Left renal pelvis (tissue), 4 donors: Measurements from ENCODE around the gene SERP2. TPM values are rescaled to one million over a fixed set of nuclear protein-coding genes. Genes with fewer than 3 reads are reported as not detected.

ENCODE experiments used
- DNase-seq, 4 donors: peaks; one replicate each; pipeline ENCODE4 v3.0.0-alpha.2; 2013; ENCODE audit warnings: low read depth in 4 of 4, low spot score in 3 of 4
- polyA plus RNA-seq, 4 donors: library from polyadenylated mRNA; unstranded; fragments of 120-200 nt; gene quantifications; one replicate each; pipeline ENCODE4 v1.2.1, GENCODE V29; 2013; ENCODE audit not compliant: insufficient read length in 4 of 4

Gene SERP2
- polyA plus RNA-seq, 4 donors = 9.2 to 14.4 (median 12.1) TPM

DNA sequence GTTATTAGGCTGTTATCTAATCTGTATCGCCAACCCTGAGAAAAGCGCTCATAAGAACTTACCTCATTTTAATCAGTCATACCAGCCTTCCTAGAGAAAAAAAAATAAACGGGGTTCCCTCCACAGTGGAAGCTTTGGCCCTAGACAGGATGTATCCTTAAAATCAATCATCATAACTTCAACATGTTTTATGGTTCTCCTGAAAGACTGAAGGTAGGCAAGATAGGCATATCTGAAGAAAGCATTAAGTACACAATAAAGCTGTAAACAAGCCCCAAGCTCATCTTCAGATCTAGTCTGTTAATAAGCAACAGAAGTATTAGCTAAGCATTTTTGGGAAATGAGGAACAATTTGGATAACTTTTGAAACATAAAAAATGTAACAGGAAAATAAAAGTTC, 18.7 kb upstream of the SERP2 start:
- no peak for DNase-seq

DNA sequence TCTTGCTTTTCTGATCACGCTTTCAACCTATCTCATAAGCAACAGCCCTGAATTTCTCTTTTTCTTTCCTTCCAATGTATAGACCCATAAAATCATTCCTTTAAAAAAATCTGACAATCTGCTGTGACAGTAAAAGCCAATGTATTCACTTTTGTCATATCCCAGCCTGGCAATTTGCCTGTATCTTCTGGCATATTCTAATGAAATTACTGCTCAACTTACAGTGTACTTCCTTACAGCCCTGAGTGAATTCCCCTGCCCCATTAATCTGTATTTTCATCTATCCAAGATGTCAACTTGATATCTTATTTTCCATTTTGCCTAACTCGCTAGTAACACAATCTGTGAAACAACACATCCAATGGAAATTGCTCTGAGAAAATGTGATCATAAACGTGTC, 18.0 kb upstream of the SERP2 start:
- no peak for DNase-seq

DNA sequence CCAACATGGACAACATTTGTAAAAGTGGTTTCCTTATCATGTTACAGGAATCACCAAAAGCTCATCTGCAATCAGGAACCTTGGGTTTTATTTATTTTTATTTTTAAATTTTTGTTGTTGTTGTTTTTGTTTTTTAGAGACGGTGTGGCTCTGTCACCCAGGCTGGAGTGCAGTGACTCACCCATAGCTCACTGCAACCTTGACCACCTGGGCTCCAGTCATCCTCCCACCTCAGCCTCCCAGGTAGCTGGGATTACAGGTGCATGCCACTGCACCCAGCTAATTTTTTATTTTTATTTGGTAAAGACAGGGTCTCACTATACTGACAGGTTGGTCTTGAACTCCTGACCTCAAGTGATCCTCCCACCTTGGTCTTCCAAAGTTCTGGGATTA, 13.6 kb upstream of the SERP2 start:
- no peak for DNase-seq

DNA sequence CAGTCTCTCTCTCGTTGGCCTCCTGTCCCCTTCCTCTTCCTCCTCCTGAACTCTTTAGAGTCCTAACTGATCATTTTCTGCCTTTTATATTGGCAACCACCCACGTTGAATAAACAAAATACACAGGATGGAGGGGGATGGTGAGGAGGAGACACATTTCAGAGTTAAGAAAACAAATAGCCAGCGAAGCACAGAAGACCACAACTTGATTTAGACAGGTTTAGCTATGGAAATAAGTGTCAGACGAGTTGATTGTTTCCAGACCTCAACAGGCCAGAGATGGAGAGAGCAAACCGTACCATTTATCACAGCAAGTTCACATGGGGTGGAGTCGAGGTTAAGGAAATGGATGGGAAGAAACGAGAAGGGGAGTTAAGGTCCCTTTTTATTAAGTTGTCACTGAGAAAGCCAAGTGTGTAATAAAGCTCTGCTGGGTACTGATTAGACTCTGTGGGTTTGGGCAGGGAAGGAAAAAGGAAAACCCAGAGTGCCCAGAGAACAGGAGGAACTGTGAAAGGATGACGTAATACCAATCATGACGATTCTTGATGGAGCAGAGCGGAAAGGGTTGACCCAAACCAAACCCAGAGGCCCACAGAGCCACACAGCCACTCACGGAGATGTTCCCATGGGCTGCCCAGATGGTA, 11.1 kb upstream of the SERP2 start:
- DNase-seq = no peak

DNA sequence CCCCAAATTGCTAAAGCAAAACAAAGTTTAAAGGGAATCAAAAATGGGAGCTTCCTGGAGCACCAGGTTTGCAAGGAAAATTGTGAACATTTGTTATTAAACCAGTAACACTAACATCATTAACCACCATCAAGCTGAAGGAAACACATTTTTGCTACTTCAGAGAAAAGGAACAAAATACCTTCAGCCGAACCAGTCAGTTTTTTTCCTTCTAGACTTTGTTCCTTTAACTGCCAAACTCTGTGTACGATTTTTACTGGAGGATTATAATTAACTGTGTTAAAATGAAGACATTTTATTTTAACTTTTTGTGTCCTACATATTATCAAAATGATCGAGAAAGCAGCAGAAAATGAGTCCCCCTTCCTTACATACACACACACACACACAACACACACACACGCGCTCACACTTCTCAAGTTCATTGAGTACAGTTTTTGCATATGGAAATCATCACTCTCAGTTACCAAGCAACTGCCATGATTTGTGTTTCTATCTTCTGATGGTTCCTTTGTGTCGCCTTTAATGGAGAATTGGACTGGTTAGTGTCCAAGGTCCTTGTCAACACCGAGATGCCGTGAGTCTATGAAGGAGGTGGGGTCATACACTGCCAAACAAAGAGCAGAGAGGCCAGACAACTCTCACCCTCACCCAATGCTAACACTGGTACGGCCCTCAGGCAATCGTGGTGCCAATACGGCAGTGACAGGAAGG, 9.8 kb upstream of the SERP2 start:
- no peak for DNase-seq

DNA sequence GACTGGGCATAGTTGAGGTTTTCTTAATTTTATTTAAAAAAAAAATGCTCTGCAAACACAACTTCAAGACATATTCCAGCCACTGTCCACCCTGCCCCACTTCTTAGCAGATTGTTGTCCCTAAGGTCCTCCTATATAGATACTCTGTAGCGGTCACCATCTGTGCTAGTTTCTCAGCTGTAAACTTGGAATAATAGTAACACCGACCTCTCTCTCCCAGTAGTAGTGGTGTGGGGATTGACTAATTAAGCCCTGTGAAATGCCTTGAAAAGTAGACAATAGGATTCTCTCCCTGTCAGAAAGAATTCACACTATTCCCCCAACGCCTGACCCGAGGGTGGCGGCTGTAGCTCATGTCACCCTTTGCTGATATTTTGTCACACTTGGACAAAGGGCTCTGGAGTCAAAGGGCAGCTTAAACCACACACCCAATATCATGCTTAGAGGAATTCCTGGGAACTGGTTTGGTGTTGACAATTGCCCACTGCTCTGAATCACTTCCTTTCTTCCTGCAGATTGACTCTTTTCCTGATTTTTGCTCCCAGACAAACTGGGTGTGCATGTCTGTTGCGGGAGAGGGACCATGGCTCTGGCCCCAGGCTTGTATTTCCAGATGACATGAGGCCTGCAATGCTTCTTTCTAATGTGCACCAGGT, 9.2 kb upstream of the SERP2 start:
- no peak for DNase-seq

DNA sequence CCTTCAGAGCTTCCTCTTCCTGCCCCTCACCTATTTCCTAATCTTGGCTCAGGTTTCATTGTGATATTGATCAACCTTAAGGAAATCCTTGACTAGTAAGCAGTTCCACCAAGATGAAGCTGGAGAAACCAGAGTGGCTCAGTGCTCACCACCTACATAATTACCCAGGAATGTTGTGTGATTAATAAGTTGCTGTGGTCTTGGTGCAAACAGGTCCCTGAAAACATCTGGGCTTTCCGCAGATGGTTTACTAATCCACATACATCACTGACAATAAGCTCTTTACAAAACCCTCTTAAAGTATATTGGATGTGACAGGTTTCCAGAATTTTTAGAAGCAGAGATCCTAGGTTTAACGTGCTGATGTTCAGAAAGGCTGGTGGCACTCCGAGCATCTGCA, 8.6 kb upstream of the SERP2 start:
- DNase-seq = no peak

DNA sequence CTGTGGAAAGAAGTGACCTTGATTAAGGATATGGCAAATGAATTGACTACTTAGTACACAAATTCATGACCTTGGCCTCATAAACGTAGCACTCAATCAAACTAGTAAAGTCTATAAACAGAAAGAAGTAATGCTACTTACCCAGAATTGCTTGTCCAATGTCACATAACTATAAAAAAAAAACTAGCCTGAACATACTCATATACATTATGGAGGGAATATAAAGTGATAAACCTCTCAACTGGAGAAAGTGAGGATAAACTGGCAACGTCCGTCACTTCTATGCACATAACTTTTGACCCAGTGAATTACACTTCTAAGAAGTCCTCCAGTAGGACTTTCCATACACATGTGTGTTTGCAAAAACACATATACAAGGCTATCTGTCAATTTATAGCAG, 7.7 kb upstream of the SERP2 start:
- no peak for DNase-seq

DNA sequence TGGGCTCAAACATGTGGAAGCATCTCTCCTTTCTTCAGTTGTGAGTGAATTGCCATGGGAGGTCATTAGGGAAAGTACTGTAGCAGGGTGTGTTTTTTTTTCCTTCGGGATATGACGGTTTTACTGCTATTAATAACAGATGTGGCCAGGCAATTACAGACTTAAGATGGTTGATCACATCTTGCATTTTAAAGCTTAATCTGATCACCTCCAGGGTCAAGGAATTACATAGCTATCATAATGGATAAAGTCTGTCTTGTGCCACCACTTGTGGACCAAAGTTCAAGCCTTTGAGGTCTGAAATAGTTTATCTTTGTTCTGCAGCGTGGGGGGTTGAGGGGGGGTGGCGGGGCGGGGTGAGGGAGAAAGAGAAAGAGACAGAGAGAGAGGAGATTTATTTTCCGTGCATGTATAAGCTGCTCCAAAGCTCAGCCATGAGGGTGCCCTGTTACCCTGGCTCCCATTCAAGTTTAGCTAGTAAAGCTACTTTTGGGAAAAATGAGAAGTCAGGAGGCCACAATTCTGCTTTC, 5.5 kb upstream of the SERP2 start:
- no peak for DNase-seq

DNA sequence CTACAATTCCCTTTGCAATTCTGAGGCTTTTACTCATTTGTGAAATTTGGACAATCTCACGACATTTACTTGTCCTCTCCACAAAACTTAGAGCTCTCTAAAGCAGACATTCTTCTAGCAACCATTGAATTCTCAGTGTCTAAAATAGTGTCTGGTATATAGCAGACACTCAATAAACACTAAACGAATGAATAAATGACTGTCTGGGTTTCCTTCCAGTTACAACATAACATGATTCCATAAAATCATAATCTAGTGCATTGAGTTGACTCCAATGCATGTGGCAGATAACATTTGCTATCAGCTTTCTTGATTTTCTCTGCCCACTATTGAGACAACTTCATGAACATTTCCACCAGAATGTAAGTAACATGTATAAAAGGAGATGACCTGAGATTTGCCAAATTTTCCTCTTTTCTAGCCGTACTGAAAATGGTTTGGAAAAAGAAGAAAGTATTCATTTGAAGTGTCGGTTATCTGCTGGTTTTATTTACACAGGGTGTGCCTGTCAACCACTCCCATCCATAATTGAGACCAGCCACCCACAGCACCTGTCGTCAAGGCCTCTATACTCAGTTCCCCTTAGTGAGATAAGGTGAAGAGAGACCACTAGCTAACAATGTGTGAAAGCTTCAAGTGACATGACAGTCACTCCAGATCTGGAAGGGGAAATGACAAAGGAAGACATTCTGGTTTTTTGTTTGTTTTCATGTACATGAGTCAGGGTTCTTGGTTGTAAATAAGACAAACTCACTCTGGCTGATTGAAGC, 4.8 kb upstream of the SERP2 start:
- no peak for DNase-seq

DNA sequence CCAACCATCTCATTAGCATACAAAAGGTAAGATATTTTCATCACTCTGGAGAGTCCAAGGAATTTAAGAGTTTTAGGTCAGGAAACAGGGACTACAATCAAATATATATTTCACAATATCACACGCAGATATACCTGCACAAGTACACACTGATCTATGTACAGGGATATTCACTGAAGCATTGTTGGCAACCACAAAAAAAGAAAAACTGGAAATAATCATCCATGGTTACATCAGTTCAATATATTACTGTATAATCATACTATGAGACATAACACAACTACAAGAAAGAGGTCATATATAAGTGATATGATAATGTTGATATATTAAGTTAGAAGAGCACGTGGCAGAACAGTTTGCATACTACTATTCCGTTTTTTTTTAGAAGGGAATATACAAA, 2.2 kb upstream of the SERP2 start:
- no peak for DNase-seq

DNA sequence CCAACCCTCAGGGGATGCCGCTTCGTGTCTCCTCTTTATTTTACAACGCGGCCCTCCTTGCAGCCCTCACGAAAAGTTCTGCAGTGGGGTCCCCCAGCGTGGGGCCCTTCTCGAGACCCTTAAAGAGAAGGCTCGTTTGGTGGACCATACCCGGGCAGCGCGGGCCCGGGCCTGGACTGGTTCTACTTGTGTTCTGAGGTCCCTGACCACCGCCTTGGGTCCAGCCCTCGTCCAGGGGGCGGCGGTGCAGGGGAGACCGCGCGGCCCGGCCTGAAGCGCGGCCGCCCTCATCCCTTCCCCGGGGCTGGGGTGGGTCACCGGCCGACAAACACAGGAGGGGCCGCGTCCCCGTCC, 400 bp upstream of the SERP2 start:
- DNase-seq = no peak

DNA sequence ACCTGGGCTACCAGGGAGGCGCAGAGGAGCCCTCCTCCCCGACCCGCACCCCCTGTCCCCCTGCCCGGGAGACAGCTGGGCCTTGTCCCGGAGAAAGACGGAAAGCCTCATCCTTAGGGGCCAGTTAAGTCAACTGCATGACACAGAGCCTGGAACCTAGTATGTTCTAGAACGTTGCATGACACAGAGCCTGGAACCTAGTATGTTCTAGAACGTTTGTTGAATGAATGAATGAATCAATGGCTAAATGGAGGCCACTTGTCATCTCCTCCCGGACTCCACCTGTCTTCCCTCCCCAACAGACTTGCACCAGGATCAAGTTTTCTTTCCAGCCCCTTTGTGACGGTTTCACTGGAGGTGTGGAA, 706 bp downstream of the SERP2 start:
- DNase-seq = no peak

DNA sequence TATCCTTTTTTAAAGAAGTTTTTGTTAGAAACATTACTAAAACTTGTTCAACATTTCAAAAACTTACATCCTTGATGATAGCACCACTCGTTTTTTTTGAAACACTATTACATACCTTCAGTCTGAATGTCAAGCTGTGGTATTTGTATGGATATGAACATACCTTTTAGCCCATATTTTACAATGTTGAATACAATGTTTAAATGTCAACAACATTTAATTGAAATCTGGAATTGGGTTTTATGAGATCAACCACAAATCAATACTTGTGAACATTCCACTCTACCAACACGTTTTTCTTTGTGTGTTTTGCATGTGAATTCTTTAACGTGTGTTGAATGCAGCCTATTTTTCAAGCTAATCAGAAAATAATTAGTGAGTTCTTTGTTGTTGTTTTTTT, 4.7 kb downstream of the SERP2 start:
- no peak for DNase-seq

DNA sequence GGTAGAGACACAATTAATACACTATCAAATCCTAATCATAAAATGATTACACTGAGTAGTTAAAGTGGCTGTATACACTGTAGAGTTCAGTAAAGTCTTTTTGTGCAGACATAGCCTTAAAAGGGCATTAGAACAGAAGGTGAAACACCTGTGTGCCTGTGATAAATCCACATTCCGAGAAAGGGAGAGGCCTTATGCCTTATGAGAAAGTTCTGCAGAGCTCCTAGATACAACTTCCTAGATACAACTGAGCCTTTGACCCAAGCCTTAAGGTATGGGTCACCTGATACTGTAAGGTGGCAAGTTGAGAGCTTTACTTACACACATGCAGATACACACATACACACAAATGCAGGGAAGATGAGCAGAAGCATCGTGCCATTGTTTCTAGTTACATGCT, 6.3 kb downstream of the SERP2 start:
- no peak for DNase-seq

DNA sequence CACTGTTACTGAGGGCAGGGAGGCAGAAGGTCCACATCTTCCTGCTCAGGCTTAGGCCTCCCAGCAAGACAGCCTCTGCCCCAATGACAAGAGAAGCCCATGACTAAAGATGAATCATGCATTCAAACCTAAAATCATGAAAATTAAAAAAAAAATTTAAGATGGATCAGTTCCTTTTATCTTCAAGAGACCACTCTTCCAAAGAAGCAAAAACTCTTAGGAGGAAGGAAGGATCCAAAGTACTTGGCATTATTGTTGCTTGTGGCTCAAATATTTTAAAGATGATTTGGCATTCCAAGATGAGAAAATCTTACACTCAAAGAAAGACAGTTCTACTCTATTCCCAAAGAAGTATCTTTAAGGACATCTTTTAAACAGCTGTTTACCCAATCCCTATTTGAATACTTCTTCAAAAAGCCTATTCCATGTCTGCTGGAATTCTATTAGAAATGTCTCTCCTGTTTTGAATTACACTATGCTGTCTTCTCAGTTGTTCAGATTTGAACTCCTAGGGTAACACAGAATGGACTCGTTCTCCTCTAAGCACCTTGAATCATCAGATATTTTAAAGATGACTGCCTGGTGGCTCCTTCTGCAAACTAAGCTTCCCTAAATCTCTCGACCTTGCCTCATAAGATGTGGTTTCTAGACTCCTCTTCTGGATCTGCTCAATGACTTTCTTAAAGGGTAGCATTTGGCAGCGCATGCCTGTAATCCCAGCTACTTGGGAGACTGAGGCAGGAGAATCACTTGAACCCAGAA, 7.0 kb downstream of the SERP2 start:
- DNase-seq = no peak

DNA sequence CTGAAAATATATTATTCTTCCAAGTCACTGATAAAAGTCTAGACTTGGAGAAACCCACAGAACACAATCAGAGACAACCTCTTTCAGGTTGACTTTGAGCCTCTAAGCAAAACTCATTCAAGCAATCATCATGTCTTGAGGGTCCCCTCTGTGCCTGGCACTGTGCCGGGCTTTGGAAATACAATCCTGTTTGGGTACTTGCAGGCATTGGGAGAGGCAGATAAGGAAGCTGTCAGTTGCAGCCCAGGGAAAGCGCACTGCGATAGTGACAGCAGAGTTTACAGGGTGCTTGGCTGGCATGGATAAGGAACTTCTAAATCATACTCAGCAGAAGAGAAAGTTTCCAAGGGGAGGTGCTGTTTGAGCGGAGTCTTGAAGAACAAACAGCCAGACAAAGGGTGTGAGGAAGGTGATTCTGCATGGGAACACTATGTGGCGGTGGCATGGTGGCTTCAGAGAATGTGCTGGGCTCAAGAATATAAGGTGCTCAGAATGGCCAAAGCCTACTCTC, 9.1 kb downstream of the SERP2 start:
- no peak for DNase-seq

DNA sequence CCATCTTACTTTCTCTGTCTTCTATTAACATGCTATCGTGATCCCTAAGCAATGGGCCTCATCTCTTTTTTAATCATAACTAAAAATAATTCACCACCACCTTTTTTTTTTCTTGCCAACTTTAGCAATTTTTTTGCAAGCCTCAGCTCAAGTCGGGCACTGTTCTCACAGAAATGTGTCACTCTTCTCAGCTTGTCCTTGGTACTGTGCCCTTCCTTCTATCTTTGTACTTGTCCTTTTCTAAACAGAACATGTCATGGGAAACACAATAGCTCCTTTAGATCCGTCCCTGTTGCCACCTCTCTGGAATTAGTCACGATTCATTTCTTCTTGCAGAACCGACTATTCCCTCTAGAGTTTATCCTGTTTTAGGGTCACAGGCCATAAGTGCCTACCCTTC, 10.3 kb downstream of the SERP2 start:
- no peak for DNase-seq

DNA sequence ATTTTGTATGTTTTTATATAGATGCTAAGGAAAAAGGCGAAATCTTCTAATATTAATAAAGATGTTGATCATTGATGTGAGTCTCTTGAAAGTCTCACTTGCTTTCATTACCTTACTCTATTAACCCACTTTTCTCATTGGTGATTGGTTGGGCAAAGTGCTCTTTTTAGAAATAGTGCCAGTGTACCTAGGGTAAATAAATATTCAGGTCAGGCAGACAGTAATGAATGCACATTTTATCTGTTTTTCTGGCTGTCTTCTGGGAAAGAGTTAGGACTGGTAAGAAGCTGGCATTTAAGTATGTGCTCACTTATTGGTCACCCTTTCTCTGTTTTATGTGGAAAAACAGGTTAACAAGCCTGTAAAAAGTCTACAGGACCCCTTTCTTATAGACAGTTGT, 11.2 kb downstream of the SERP2 start:
- DNase-seq = no peak

DNA sequence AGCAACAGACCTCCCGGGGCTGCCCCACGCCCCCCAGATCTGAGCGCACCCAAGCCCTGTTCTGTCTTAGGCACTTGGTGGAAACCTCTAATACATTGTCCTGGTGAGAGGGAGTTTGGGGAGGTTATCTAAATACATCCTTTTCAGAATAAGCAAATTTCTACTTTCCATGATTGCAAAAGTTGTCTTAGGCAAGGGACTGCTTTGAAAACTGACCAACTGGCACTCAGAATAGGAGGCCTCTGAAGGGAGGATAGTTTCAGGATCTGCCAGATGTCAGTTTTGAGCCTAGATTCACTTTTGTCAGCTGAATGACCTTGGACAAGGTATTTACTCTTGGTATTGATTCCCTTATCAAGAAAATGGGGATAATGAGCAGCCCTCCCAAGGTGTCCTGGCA, 11.8 kb downstream of the SERP2 start:
- no peak for DNase-seq
